Stimulated activated CD4-positive, alpha-beta T cell treated with anti-CD3 and anti-CD28 coated beads, Interleukin-12 subunit alpha, Interleukin-12 subunit beta, amount 100 ng/mL, for 24 hours (primary cell): ENCODE measurements around the gene P2RY8.
"Not testable (repeated sequence)": the region's sequence is repeated elsewhere in the genome, so short reads cannot be mapped to it uniquely, and the experiment has no call there.

Experiments
- DNase-seq, 2 experiments: peaks; one replicate each; pipeline ENCODE4 v3.0.0-alpha.2; 2020; ENCODE audit warnings: low read depth in 2 of 2

The P2RY8 gene

DNA sequence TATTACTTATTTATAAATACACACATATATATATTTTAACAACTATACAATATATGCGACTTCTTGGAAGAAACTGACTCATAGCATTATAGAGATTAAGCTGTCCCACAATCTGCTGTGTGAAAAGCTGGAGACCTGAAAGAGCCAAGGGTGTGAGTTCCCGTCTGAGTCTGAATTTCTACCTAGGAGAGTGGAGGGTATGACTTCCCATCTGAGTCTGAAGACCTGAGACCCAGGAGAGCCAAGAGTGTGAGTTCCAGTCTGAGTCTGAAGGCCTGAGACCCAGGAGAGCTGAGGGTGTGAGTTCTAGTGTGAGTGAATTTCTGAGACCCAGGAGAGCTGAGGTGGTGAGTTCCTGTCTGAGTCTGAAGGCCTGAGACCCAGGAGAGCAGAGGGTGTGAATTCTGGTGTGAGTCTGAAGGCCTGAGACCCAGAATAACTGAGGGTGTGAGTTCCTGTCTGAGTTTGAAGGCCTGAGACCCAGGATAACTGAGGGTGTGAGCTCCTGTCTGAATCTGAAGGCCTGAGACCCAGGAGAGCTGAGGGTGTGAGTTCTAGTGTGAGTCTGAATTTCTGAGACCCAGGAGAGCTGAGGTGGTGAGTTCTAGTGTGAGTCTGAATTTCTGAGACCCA, 8.9 kb upstream of the P2RY8 start:
- no peak for DNase-seq

DNA sequence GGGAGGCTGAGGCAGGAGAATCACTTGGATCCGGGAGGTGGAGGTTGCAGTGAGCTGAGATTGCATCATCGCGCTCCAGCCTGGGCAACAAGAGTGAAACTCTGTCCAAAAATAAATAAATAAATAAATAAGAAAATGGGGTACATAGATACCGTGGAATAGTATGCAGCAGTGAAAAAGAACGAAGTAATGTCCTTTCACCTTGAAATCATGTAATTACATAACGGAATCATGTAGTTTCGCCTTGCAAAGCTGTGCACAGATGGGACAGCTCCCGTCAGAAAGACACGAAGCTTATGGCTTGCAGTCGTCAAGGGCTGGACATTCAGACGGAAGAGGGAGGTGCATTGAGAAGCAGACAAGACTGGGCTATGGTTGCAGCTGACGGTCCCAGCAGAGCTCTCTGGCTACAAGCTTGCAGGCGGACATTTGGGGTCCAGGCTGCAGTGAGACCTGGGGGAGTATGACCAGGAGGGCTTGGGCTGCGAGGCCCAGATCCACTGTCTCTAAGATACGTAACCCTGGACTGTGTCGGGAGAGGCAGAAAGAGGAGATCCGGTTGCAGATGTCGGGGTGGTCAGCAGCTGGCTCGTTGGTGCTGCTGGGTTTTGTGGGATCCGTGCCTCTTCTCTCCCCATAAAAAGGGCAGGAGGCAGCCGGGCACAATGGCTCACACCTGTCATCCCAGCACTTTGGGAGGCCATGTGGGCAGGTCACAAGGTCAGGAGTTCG, 6.2 kb upstream of the P2RY8 start:
- DNase-seq = no peak

DNA sequence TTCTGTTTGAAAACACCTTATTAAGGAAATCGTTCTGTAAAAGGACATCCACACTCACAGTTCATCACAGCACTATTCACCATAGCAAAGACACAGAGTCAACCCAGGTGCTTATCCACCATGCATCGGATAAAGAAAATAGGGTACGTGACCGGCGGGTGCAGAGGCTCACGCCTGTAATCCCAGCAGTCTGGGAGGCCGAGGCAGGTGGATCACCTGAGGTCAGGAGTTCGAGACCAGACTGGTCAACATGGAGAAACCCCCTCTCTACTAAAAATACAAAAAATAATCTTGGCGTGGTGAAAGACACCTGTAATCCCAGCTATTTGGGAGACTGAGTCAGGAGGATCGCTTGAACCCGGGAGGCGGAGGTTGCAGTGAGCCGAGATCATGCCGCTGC, 2.2 kb upstream of the P2RY8 start:
- DNase-seq = not testable (repeated sequence)

DNA sequence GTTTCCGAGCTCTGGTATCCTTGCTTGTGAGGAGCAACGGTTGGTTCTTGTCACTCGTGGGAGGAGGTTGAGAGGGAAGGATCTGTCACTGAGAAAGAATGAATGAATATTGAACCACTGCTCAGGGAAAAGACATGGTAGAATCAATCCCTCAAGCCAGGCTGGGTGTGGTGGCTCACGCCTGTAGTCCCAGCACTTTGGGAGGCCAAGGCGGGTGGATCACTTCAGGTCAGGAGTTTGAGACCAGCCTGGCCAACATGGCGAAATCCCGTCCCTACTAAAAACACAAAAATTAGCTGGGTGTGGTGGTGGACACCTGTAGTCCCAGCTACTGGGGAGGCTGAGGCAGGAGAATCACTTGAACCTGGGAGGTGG, 718 bp upstream of the P2RY8 start:
- not testable (repeated sequence) for DNase-seq

DNA sequence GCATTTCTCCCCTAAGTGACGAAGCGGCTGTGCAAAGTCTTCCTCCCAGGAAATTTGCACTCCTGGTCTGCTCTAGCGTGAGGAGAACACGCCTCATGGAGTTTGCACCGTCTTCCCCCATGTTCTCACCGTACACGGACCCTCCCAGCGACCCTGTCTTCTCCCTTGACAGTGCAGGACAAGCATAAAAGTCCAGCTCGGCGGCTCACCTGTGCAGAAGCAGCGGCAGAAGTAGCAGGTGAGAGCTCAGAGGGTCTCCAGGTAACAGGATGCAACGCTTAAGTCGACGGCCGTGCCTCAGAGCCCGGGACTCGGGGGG, 314 bp downstream of the P2RY8 start:
- peak in 1 of 2 experiments; percentile 34 for DNase-seq

DNA sequence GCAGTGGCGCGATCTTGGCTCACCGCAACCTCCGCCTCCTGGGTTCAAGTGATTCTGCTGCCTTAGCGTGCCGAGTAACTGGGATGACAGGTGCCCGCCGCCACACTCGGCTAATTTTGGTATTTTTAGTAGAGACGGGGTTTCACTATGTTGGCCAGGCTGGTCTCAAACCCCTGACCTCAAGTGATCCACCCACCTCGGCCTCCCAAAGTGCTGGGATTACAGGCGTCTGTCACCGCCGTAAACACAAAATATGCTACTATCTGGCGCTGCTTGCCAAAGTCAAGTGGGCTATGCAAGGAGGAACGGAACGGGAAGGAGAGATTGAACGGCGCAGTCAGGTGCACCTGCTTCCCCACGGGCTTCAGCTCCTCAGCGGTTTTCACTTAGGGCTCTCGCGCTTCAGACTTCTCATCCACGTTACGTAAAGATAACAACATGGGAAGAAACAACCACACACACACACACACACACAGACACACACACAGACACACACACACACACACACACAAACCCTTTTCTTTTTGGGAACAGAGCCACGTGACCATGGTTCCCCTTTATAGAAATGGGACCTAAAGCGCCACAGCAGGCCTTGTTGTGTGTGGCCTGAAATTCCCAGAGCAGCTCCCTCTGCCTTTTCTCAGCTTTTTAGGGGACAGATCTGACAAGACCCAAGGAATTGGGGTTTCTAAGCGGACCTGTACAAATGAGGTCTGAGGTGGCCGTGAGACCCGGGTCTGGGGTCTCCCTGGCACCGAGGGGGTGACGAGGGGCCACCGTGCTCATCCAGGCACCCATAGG, 1.5 kb downstream of the P2RY8 start:
- DNase-seq = peak in 1 of 2 experiments; percentile 26

DNA sequence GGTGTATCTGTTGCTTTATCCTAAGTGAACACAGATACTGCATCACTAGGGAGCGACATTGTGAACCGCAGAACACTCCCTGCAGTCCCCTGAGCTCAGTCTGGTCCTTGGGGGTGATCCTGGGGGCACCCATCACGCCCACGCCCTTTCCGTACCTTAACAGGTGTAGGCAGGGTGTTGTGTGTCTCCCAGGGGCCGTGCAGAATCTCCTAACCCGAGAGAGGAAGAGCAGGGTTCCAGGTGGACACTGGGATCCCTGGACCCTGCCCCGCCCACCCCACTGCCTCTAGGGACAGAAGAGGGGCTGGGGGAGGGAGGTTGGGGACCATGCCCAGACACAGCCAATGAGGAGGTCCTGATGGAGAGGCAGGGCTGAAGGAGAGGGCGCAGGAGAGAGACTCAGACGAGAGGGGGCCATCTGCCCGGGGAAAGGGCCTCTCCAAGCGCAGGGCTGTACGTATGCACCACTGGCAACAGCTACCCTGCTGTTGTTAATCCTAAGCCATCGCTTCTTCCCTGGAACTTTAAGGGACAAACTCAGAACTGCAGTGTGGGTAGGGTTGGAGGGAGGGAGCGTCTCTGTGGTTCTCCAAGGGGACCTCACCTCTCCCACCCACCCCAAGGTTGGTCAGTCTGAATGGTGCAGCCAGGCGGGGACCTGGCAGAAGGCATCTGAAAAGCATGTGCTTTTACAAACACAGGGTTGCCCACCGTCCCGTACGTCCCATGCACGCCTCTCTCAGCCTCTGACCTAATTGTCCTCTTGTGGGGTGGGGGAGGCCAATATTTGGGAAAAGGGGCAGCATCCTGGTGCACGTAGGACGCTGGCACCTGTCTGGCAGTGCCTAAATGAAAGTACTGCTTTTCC, 2.5 kb downstream of the P2RY8 start:
- DNase-seq = peak in 1 of 2 experiments; percentile 26

DNA sequence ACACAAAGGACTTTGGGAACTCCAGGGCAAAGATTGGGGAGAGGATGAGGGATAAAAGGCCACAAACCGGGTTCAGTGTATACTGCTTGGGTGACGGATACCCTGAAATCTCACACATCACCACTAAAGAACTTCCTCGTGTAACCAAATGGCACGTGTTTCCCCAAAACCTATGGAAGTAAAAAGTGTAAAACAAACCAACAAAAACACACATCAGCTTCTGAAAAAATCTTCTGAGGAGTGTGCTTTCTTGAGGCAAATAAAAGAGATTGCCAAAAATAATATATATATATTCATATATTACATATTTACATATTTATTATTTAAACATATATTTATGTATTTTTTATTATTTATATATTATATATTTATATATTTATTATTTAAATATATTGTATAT, 3.9 kb downstream of the P2RY8 start:
- DNase-seq = no peak

DNA sequence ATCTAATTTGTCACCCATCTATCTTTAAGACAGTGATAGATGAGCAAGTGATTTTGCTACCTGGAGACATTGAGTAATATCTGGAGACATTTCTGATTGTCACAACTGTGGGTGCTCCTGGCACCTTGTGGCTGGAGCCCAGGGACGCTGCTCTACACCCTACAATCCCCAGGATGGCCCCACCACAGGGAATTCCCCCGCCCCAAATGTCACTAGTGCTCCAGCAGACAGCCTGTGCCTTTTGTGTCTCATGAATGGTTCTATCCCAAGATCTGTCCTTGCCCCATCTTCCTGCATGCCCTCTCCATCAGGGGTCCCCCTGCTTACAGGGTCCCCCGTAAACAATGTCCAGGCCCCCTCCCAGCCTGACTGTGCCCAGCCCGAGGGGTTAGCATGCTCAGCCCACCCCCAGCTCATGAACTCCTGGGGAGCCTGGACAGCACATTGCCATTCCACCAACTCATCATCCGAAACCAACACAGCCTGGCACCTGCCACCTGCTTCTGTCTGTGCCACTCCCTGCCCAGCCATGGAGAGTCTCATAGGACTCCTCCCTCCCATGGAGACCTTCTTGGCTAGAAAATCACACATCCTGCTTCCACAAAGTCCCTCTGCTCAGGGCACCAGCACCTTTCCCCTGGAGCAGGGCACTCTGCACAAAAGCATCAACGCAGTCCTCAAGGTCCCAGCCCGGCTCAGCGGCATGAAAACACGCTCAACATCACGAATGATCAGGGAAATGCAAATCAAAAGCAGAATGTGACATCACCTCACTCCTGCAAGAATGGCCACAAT, 5.7 kb downstream of the P2RY8 start:
- DNase-seq = peak in 1 of 2 experiments; percentile 40

DNA sequence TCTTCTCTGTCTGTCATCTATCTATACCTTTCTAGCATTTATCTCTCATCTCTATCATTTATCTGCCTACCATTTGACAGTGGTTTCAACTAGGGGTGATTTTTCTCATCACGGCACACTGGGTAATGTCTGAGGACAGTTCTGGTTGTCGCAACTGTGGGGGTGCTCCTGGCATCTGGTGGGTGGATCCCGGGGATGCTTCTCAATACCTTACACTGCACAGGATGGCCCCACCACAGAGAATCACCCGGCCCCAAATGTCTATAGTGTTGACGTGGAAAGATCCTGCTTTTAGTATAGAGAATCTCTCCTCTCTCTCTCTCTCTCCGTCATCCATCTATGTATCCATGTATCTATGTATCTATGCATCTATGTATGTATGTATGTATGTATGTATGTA, 7.2 kb downstream of the P2RY8 start:
- DNase-seq = no peak

DNA sequence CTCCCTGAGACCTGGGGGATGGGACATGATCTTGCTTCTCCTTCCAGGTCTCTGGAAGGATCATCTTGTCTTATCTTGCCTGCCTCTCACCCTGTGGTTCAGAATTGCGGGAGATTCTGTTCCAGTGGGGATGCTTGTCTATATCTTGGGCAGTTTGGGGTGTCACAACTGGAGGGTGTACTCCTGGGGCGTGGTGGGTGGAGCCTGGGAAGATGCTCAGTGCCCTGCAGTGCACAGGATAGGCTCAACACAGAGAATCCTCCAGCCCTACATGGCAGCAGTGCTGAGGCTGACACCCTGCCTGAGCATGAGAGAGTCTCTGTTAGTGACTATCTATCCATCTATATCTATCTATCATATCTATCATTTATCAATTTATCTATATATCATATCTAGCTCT, 7.7 kb downstream of the P2RY8 start:
- no peak for DNase-seq

DNA sequence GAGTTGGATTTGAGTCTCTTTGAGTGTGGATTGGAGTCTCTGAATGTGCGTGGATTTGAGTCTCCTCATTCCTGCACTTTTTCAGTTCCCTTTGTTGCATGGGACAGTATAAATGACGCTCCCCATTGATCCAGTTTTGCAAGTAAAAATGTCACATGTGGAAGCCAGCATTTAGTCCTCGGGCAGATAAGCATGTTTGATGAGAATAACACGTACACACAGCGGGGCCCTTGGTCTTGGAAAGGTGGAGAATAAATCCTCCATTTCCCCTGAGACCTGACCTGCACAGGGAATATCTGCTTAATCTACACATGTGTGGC, 8.1 kb downstream of the P2RY8 start:
- DNase-seq = no peak

DNA sequence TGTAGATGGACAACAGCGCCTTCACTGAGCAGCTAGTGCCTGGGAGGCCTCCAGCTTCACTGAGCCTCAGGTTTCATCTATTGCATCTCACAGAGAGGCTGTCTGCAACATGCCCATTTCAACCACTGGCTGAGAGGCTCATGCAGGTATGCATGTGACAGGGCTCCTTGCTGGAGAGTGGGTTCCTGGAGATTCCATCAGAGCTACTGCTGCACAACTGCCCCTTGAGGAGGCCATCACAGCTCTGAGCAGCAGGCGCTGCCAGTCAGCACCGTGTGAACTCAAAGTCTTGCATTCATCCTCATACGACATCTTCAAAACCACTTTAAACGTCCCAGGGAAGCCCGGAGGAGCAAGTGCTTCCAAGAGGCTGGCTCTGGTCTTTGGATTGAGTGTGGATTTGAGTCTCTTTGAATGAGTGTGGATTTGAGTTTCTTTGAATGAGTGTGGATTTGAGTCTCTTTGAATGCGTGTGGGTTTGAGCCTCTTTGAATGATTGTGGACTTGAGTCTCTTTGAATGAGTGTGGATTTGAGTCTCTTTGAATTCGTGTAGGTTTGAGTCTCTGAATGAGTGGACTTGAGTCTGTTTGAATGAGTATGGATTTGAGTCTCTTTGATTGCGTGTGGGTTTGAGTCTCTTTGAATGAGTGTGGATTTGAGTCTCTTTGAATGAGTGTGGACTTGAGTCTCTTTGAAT, 8.7 kb downstream of the P2RY8 start:
- DNase-seq = no peak

DNA sequence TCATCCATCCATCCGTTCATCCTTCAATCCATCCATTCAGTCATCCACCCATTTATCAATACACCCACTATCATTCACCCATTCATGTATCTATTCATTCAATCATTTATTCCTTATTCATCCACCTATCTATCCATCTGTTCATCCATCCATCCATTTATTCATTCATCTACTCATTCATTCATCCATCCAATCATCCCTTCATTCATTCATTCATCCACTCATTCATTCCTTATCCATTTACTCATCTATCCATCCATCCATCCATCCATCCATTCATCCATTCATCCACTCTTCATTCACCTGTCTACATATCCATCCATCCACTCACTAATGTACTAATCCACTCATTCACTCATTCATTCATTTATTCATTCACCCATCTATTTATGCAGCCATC, 9.5 kb downstream of the P2RY8 start:
- DNase-seq = no peak

DNA sequence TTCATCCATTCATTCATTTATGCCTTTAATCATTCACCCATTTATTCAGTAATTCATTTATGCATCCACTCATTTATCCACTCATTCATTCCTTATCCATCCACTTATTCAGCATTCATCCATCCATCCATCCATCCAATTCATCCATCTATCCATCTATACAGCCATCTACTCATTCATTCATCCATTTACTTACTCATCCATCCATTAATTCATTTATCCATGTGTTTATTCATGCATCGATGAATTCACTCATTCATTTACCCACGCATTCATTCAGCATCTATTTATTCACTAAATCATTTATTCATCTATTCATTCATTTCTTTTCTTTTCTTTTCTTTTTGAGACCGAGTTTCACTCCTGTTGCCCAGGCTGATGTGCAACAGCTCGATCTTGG, 10.4 kb downstream of the P2RY8 start:
- no peak for DNase-seq

DNA sequence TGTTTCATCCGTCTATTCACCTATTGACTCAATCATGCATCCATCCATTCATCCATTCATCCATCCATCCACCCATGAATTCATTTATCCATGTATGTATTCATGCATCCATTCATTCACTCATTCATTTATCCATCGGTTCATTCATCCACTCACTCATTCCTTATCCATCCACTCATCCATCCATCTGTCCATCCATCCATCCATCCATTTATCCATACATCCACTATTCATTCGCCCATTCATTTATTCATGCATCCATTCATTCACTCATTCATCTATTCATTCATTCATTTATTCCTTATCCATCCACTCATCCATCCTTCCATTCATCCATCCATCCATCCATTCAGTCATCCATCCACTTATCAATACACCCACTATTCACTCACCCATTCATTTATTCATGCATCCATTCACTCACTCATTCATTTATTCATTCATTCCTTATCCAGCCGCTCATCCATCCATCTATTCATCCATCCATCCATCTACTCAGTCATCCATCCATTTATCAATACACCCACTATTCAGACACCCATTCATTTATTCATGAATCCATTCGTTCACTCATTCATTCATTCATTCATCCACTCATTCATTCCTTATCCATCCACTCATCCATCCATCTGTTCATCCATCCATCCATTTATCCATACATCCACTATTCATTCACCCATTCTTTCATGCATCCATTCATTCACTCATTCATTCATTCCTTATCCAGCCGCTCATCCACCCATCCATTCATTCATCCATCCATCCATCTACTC, 11.2 kb downstream of the P2RY8 start:
- no peak for DNase-seq

DNA sequence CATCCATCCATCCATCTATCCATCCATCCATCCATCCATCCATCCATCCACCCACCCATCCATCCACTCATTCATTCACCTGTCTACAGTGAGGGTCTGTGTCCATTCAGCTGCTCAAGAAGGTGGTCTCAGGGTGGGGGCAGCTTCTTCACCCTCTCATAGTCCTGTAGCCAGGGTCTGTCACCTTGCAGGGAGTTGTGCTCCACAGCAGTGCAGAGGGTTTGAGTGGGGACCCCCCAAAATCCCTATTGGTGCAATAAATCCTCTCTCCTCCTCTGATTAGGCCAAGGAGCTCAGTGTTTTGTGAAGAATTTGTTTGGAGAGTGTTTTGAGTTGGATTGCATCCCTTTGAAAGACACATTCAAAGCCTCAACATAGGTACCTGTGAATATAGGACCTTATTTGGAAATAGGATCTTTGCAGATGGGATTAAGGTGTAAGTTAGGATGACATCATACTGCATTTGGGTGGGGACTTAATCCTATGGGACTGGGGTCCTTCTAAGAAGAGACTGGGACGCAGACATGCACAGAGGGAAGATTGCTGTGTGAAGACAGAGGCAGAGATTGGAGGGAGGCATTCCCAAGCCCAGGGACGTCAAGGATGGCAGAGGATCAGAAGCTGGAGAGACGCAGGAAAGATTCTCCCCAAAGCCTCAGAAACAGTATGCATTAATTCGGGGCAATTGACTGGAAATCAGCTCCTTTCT, 12.0 kb downstream of the P2RY8 start:
- no peak for DNase-seq

DNA sequence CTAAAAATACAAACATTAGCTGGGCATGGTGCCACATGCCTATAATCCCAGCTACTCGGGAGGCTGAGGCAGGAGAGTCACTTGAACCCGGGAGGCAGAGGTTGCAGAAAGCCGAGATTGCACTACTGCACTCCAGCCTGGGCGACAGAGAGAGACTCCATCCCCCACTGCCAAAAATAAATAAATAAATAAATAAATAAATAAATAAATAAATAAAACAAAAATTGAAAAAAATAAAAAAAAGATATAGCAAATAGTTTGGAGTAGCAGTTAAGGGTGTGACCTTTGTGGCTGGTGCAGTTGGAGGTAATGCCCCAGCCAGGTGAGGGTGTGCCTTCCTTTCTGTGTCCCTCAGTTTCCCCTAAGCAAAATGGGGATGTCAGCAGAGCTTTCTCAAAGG, 14.1 kb downstream of the P2RY8 start:
- not testable (repeated sequence) for DNase-seq

DNA sequence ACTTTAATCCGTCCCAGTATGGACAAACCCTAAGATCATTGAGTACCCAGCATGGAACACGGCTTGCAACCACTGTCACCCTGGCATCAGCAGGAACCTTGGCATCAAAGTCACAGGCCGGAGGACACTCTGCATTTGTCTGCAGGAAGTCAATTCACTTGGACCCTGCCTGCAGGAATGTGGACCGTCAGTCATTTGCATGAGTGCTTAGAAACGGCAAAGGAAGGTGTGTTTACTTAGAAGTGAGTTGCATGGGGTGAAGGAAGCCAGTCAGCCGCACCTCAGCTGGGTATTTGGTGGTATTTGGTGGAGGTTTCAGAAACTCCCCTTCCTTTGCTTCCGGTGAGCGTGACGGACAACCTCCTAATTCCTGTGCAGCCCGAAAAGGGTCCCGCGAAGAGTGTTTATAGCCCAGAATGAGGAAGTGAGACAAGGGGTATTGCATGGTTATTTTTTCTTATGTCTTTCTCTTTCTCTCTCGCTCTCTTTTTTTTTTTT, 15.5 kb downstream of the P2RY8 start:
- no peak for DNase-seq
